ENCODE results near the gene KCNC2.

Gene KCNC2

GRCh38 chr12:75209812-75210138 is at the start of gene KCNC2:
Gene KCNC2, minus strand, starts transcription at chr12:75209839.
- DNase-seq (ENCODE audit: extremely low spot score): no peak
- ChIA-PET POLR2A (no interaction called here), CTCF (no interaction called here)
- no peak for TF ChIP-seq FOXK2 (IDR thresholded peaks at IDR 0.05)
- no peak for TF ChIP-seq BHLHE40 (IDR thresholded peaks at IDR 0.05; ENCODE audit: borderline replicate concordance)
- no peak for TF ChIP-seq CTBP1 (IDR thresholded peaks at IDR 0.05; ENCODE audit: borderline replicate concordance)
- TF ChIP-seq ARNT (IDR thresholded peaks at IDR 0.05): no peak
- no peak for TF ChIP-seq FOXM1 (IDR thresholded peaks at IDR 0.05; ENCODE audit: borderline replicate concordance)
- no peak for TF ChIP-seq ZNF384 (IDR thresholded peaks at IDR 0.05)
- no peak for TF ChIP-seq ELF4 (IDR thresholded peaks at IDR 0.05)
- TF ChIP-seq HDGF (IDR thresholded peaks at IDR 0.05; ENCODE audit: borderline replicate concordance): no peak
- no peak for TF ChIP-seq PKNOX1 (IDR thresholded peaks at IDR 0.05)
- no peak for TF ChIP-seq SP1 (IDR thresholded peaks at IDR 0.05)
- TF ChIP-seq L3MBTL2 (conservative IDR thresholded peaks at IDR 0.05): no peak
- TF ChIP-seq SUZ12 (IDR thresholded peaks at IDR 0.05): no peak
- TF ChIP-seq NFRKB (IDR thresholded peaks at IDR 0.05): no peak

DNA sequence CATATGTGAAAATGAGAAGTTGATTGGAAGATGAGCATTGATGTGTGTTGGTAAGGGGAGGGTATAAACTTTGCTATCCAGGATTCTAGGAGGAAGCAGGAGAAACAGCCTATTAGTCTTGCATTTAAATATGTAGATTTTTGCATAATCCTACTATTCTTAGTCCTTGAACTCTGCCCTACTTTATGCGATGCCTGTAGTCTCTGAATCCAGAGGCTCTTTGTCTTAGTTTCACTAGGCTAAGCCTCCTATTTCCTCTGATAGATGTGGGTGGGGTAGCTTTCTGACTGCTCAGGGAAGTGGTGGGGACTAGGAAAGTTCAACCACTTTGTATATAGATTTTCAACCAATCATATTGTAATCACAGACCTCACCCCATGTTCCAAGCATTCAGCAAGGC is 49.5 kb upstream of the KCNC2 start:
- CTCF ChIA-PET: no interaction called here
- TF ChIP-seq TARDBP (IDR thresholded peaks at IDR 0.05) (no peak), ARNT (IDR thresholded peaks at IDR 0.05) (no peak), SUZ12 (IDR thresholded peaks at IDR 0.05) (no peak), FOXA1 (IDR thresholded peaks at IDR 0.05) (no peak), NFRKB (IDR thresholded peaks at IDR 0.05) (no peak), L3MBTL2 (conservative IDR thresholded peaks at IDR 0.05) (no peak), SP1 (IDR thresholded peaks at IDR 0.05) (no peak), FOXM1 (IDR thresholded peaks at IDR 0.05; ENCODE audit: borderline replicate concordance) (no peak), LEF1 (IDR thresholded peaks at IDR 0.05; ENCODE audit: borderline replicate concordance) (no peak), ELF4 (IDR thresholded peaks at IDR 0.05) (no peak), FOXK2 (IDR thresholded peaks at IDR 0.05) (no peak), ZNF384 (IDR thresholded peaks at IDR 0.05) (no peak), BHLHE40 (IDR thresholded peaks at IDR 0.05; ENCODE audit: borderline replicate concordance) (no peak), CTBP1 (IDR thresholded peaks at IDR 0.05; ENCODE audit: borderline replicate concordance) (no peak), PKNOX1 (IDR thresholded peaks at IDR 0.05) (no peak)
- no peak for DNase-seq (ENCODE audit: extremely low spot score)
- POLR2A ChIA-PET: no interaction called here

DNA sequence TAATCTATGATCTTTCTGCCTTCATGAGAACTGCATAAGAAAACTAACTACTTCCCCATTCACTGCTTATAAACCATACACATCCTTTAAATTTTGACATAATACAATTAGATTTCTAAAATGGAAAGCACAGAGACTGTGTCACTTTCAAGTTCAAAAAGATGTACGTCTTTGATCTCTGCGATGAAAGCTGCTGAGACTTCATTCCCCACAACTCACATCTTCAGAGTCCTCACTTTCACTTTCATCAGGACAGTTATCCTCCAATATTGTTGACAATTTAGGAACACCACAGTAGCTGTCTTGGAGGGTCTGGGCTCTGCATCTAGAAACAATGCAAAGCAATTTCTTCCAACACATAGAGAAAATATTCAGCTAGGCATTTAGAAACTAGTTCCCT is 47.9 kb upstream of the KCNC2 start:
- ChIA-PET CTCF (no interaction called here), POLR2A (no interaction called here)
- no peak for TF ChIP-seq LEF1 (IDR thresholded peaks at IDR 0.05; ENCODE audit: borderline replicate concordance)
- no peak for TF ChIP-seq FOXK2 (IDR thresholded peaks at IDR 0.05)
- TF ChIP-seq HDGF (IDR thresholded peaks at IDR 0.05; ENCODE audit: borderline replicate concordance): no peak
- no peak for TF ChIP-seq TARDBP (IDR thresholded peaks at IDR 0.05)
- no peak for TF ChIP-seq FOXA1 (IDR thresholded peaks at IDR 0.05)
- no peak for TF ChIP-seq ARNT (IDR thresholded peaks at IDR 0.05)
- TF ChIP-seq FOXM1 (IDR thresholded peaks at IDR 0.05; ENCODE audit: borderline replicate concordance): no peak
- no peak for TF ChIP-seq SP1 (IDR thresholded peaks at IDR 0.05)
- TF ChIP-seq ZNF384 (IDR thresholded peaks at IDR 0.05): no peak
- TF ChIP-seq BHLHE40 (IDR thresholded peaks at IDR 0.05; ENCODE audit: borderline replicate concordance): no peak
- TF ChIP-seq ELF4 (IDR thresholded peaks at IDR 0.05): no peak
- TF ChIP-seq CTBP1 (IDR thresholded peaks at IDR 0.05; ENCODE audit: borderline replicate concordance): no peak
- no peak for TF ChIP-seq PKNOX1 (IDR thresholded peaks at IDR 0.05)
- DNase-seq (ENCODE audit: extremely low spot score): no peak

DNA sequence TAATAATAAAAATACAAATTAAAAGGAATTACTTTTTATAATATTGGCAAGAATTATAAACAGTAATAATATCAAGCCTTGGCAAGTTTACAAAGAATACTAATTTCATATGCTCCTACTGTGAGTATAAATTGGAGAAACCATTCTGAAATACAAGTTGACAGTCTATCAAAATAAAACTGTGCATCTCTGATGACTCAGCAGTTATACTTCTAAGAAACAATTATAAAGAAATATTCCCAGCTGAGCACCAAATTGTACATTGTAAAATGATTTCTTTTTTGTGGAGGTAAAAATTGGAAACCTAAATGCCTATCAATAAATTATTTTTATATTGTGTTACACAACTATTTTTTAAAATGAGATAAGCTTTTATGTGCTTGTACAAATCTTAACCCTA is 35.5 kb upstream of the KCNC2 start:
- TF ChIP-seq ZNF384 (IDR thresholded peaks at IDR 0.05) (no peak), L3MBTL2 (conservative IDR thresholded peaks at IDR 0.05) (no peak), ELF4 (IDR thresholded peaks at IDR 0.05) (no peak), FOXM1 (IDR thresholded peaks at IDR 0.05; ENCODE audit: borderline replicate concordance) (no peak), NFRKB (IDR thresholded peaks at IDR 0.05) (no peak), BHLHE40 (IDR thresholded peaks at IDR 0.05; ENCODE audit: borderline replicate concordance) (no peak), ARNT (IDR thresholded peaks at IDR 0.05) (no peak), SUZ12 (IDR thresholded peaks at IDR 0.05) (no peak), SP1 (IDR thresholded peaks at IDR 0.05) (no peak)
- ChIA-PET CTCF (no interaction called here), POLR2A (no interaction called here)
- DNase-seq (ENCODE audit: extremely low spot score): no peak

- ChIA-PET CTCF (no interaction called here), POLR2A (no interaction called here)
- TF ChIP-seq ELF4 (IDR thresholded peaks at IDR 0.05): no peak
- TF ChIP-seq FOXM1 (IDR thresholded peaks at IDR 0.05; ENCODE audit: borderline replicate concordance): no peak
- no peak for TF ChIP-seq TARDBP (IDR thresholded peaks at IDR 0.05)
- TF ChIP-seq HDGF (IDR thresholded peaks at IDR 0.05; ENCODE audit: borderline replicate concordance): no peak
- no peak for TF ChIP-seq L3MBTL2 (conservative IDR thresholded peaks at IDR 0.05)
- no peak for TF ChIP-seq PKNOX1 (IDR thresholded peaks at IDR 0.05)
- no peak for TF ChIP-seq SP1 (IDR thresholded peaks at IDR 0.05)
- DNase-seq (ENCODE audit: extremely low spot score): no peak
Measured at GRCh38 chr12:75239987-75240386, 30.3 kb upstream of the KCNC2 start.

DNA sequence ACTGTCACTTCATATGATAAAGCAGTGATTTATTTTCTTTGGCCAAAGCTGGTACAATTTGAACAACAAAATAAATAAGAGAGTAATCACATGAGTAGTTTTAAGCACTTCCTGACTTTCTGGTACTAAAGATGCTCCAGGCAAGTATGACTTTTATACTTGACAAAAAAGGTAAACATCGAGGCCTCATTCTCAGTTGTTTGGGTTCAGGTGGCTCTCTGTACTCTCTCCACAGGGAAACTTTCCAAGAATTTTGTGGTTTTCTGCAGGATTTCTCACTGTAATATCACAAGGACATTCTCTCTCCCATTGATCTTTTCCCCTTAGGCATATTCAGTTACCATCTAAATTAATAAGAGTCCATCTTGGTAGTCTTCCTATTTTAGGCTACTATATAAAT is 26.6 kb upstream of the KCNC2 start:
- CTCF ChIA-PET: no interaction called here
- DNase-seq (ENCODE audit: extremely low spot score): no peak
- POLR2A ChIA-PET: no interaction called here
- TF ChIP-seq FOXM1 (IDR thresholded peaks at IDR 0.05; ENCODE audit: borderline replicate concordance) (no peak), ARNT (IDR thresholded peaks at IDR 0.05) (no peak), L3MBTL2 (conservative IDR thresholded peaks at IDR 0.05) (no peak), FOXA1 (IDR thresholded peaks at IDR 0.05) (no peak), SUZ12 (IDR thresholded peaks at IDR 0.05) (no peak), PKNOX1 (IDR thresholded peaks at IDR 0.05) (no peak), SP1 (IDR thresholded peaks at IDR 0.05) (no peak), HDGF (IDR thresholded peaks at IDR 0.05; ENCODE audit: borderline replicate concordance) (no peak), CTBP1 (IDR thresholded peaks at IDR 0.05; ENCODE audit: borderline replicate concordance) (no peak), FOXK2 (IDR thresholded peaks at IDR 0.05) (no peak), ELF4 (IDR thresholded peaks at IDR 0.05) (no peak), ZNF384 (IDR thresholded peaks at IDR 0.05) (no peak), BHLHE40 (IDR thresholded peaks at IDR 0.05; ENCODE audit: borderline replicate concordance) (no peak), TARDBP (IDR thresholded peaks at IDR 0.05) (no peak)

Measured in HEK293T (cell line).